K562 (cell line): ENCODE measurements around the gene SIRT7. TPM values are rescaled to one million over a fixed set of nuclear protein-coding genes. Genes with fewer than 3 reads are reported as not detected.

Experiments
- ATAC-seq: fragments of 200-7000 bp; cut with Tn5 transposase; 3 replicates; pipeline ENCODE4 v1.9.1; 2020; ENCODE audit warnings: moderate library complexity
- BruUV-seq: library from RNA; stranded (reverse); fragments of 400-500 nt; replicated peaks from 2 replicates; lab custom pipeline; 2021; lab: Mats Ljungman, UMichigan
- CTCF ChIA-PET: fragments of 300-600 bp; formaldehyde crosslinking; extraction: SDS; loops from one replicate; lab custom pipeline; 2021; ENCODE audit warnings: low intra/inter-chr PET ratio; lab: Yijun Ruan, JAX
- POLR2A ChIA-PET: fragments of 300-600, 350-650 bp; sonication (Branson Sonifier 250); formaldehyde crosslinking; extraction: SDS; loops from one replicate; lab custom pipeline; 2021; ENCODE audit warnings: antibody characterized with exemption, inconsistent platforms; lab: Yijun Ruan, JAX
- DNase-seq, 4 experiments: peaks; one replicate each; pipeline versions ENCODE4 v3.0.0 to v3.0.0-alpha.2; 2011 to 2018; ENCODE audit warnings: low spot score in 3 of 4, mixed read lengths in 3 of 4; ENCODE audit errors: extremely low read depth in 1 of 4
- FAIRE-seq: peaks from 2 replicates; lab custom pipeline; 2011; peaks lifted over from hg19 to GRCh38; lab: Jason Lieb, UNC
- H2AFZ ChIP-seq: 2 replicates; pipeline ENCODE4 v1.6.0; 2011; ENCODE audit warnings: low read depth, low read length, control low read depth, inconsistent platforms
- H3K27ac ChIP-seq: fragments of 200-600 bp; 3 replicates; pipeline ENCODE4 v1.8.0; 2011; ENCODE audit warnings: low read depth, mild to moderate bottlenecking, control low read depth, inconsistent platforms, low read length, moderate library complexity, mixed read lengths; ENCODE audit errors: extremely low read depth
- H3K27me3 ChIP-seq, 2 experiments: fragments of 300-600 bp in 1 of 2; 2 replicates in 1 of 2; 3 replicates in 1 of 2; pipeline versions ENCODE4 v1.6.0 to v1.8.0; 2011; ENCODE audit warnings: inconsistent platforms in 2 of 2, low read length in 2 of 2, mild to moderate bottlenecking in 1 of 2, mixed read lengths in 1 of 2, moderate library complexity in 1 of 2; ENCODE audit not compliant: control insufficient read depth in 2 of 2, insufficient read depth in 2 of 2
- H3K36me3 ChIP-seq: fragments of 300-600 bp; 3 replicates; pipeline ENCODE4 v1.8.0; 2011; ENCODE audit warnings: mild to moderate bottlenecking, low read length, inconsistent platforms; ENCODE audit not compliant: control insufficient read depth, insufficient read depth
- H3K4me1 ChIP-seq, 2 experiments: fragments of 200-600 bp in 1 of 2; replicated peaks in 1 of 2; 2 replicates in 1 of 2; 3 replicates in 1 of 2; pipeline versions ENCODE4 v1.5.1 to v1.8.0; 2011; ENCODE audit warnings: inconsistent platforms in 2 of 2, low read length in 2 of 2, mild to moderate bottlenecking in 1 of 2, mixed read lengths in 1 of 2, moderate library complexity in 1 of 2; ENCODE audit not compliant: control insufficient read depth in 2 of 2, insufficient read depth in 2 of 2
- H3K4me2 ChIP-seq: 2 replicates; pipeline ENCODE4 v1.6.1; 2011; ENCODE audit warnings: low read length, control low read depth, inconsistent platforms, mixed read lengths; ENCODE audit not compliant: insufficient read depth
- H3K4me3 ChIP-seq: fragments of 200-600 bp; sonication (generic), shearing (Covaris generic); 2 replicates; pipeline ENCODE4 v1.5.1; 2016; ENCODE audit warnings: control low read depth, inconsistent platforms
- H3K79me2 ChIP-seq: fragments of 200-600 bp; 3 replicates; pipeline ENCODE4 v1.8.0; 2011; ENCODE audit warnings: low read length, inconsistent platforms; ENCODE audit not compliant: control insufficient read depth, insufficient read depth
- H3K9ac ChIP-seq, 2 experiments: 2 replicates each; pipeline versions ENCODE4 v1.6.0 to v1.6.1; 2011; ENCODE audit warnings: low read depth in 2 of 2, low read length in 2 of 2, control low read depth in 1 of 2, inconsistent platforms in 1 of 2, mild to moderate bottlenecking in 1 of 2, mixed read lengths in 1 of 2; ENCODE audit not compliant: insufficient read depth in 1 of 2
- H3K9me1 ChIP-seq: one replicate; pipeline ENCODE4 v1.6.0; 2011; ENCODE audit warnings: inconsistent platforms, mild to moderate bottlenecking, low read length, moderate library complexity; ENCODE audit not compliant: control insufficient read depth, insufficient read depth
- H3K9me3 ChIP-seq: replicated peaks from 2 replicates; pipeline ENCODE4 v1.5.1; 2011; ENCODE audit warnings: low read depth, low read length, inconsistent platforms; ENCODE audit not compliant: control insufficient read depth, insufficient read depth
- H4K20me1 ChIP-seq: replicated peaks from 2 replicates; pipeline ENCODE4 v1.6.1; 2011; ENCODE audit warnings: low read length, inconsistent platforms, mixed read lengths; ENCODE audit not compliant: control insufficient read depth, insufficient read depth
- BRCA1 ChIP-seq, 2 experiments: fragments of 450-650 bp in 1 of 2; sonication (generic) in 1 of 2; formaldehyde crosslinking in 1 of 2; IDR thresholded peaks; 2 replicates each; pipeline versions ENCODE4 v1.5.0 to v1.6.1; 2017 to 2020; ENCODE audit warnings: mild to moderate bottlenecking in 1 of 2, missing genetic modification reagents in 1 of 2
- BRD4 ChIP-seq: fragments of 200-600 bp; sonication (generic); IDR thresholded peaks from 2 replicates; pipeline ENCODE4 v1.6.1; 2017; ENCODE audit warnings: inconsistent platforms
- DACH1 ChIP-seq: fragments of 450-650 bp; IDR thresholded peaks from 2 replicates; pipeline ENCODE4 v1.6.1; 2018; ENCODE audit not compliant: partially characterized antibody
- ELF1 ChIP-seq: fragments of 200-800 bp; sonication (Bioruptor generic); IDR thresholded peaks from 2 replicates; pipeline ENCODE4 v1.6.1; 2016; ENCODE audit warnings: missing genetic modification characterization, missing compliant biosample characterization
- FOSL1 ChIP-seq: fragments of 200-800 bp; sonication (Bioruptor generic); conservative IDR thresholded peaks from 2 replicates; pipeline ENCODE4 v1.6.1; 2016; ENCODE audit warnings: missing genetic modification characterization, missing compliant biosample characterization
- HDAC6 ChIP-seq: IDR thresholded peaks from 2 replicates; pipeline ENCODE4 v1.6.1; 2012; ENCODE audit warnings: low read depth, mild to moderate bottlenecking, control low read depth, inconsistent platforms, low read length, moderate library complexity
- HMGN3 ChIP-seq: IDR thresholded peaks from 2 replicates; pipeline ENCODE4 v1.6.1; 2011; ENCODE audit warnings: borderline replicate concordance, low read depth, mild to moderate bottlenecking, mixed read lengths, low read length; ENCODE audit not compliant: insufficient read length; ENCODE audit errors: extremely low read depth
- KLF13 ChIP-seq: fragments of 450-650 bp; IDR thresholded peaks from 2 replicates; pipeline ENCODE4 v1.6.1; 2016; ENCODE audit warnings: missing genetic modification characterization, low read depth, mild to moderate bottlenecking, missing compliant biosample characterization, moderate library complexity, borderline replicate concordance
- MCM7 ChIP-seq, 2 experiments: fragments of 450-650 bp; IDR thresholded peaks; 2 replicates each; pipeline ENCODE4 v1.6.1; 2016 to 2018
- MTA3 ChIP-seq: fragments of 450-650 bp; formaldehyde crosslinking; IDR thresholded peaks from 2 replicates; pipeline ENCODE4 v1.6.1; 2017; ENCODE audit warnings: mild to moderate bottlenecking, borderline replicate concordance
- NCOA2 ChIP-seq, 2 experiments: fragments of 450-650 bp; IDR thresholded peaks; 2 replicates each; pipeline ENCODE4 v1.6.1; 2018; ENCODE audit warnings: mild to moderate bottlenecking in 2 of 2, moderate library complexity in 1 of 2; ENCODE audit not compliant: partially characterized antibody in 2 of 2
- RBM25 ChIP-seq: fragments of 200-400 bp; formaldehyde crosslinking; IDR thresholded peaks from 2 replicates; pipeline ENCODE4 v1.6.1; 2018; ENCODE audit warnings: low read length, low read depth, moderate library complexity; ENCODE audit not compliant: severe bottlenecking
- RUNX1 ChIP-seq: sonication (generic); IDR thresholded peaks from 2 replicates; pipeline ENCODE4 v1.6.1; 2016; ENCODE audit warnings: antibody characterized with exemption, low read depth
- SMAD3 ChIP-seq: fragments of 450-650 bp; formaldehyde crosslinking; conservative IDR thresholded peaks from 2 replicates; pipeline ENCODE4 v1.4.0; 2020; ENCODE audit warnings: mild to moderate bottlenecking
- SMARCE1 ChIP-seq: fragments of 450-650 bp; IDR thresholded peaks from 2 replicates; pipeline ENCODE4 v1.7.1; 2016; ENCODE audit warnings: mild to moderate bottlenecking
- SP1 ChIP-seq: sonication (generic); formaldehyde crosslinking; IDR thresholded peaks from 2 replicates; pipeline ENCODE4 v1.8.1; 2022; ENCODE audit warnings: mild to moderate bottlenecking, missing genetic modification reagents
- SUPT5H ChIP-seq: fragments of 450-650 bp; IDR thresholded peaks from 2 replicates; pipeline ENCODE4 v1.6.1; 2016
- TAF7 ChIP-seq: fragments of 450-650 bp; IDR thresholded peaks from 2 replicates; pipeline ENCODE4 v1.6.1; 2016; ENCODE audit warnings: missing genetic modification characterization, missing compliant biosample characterization
- TCF3 ChIP-seq: sonication (generic); formaldehyde crosslinking; IDR thresholded peaks from 2 replicates; pipeline ENCODE4 v1.4.0; 2020; ENCODE audit warnings: mild to moderate bottlenecking, missing genetic modification reagents
- TRIM24 ChIP-seq, 2 experiments: fragments of 450-650 bp; IDR thresholded peaks; 2 replicates each; pipeline ENCODE4 v1.6.1; 2016
- ZEB2 ChIP-seq: fragments of 450-650 bp; IDR thresholded peaks from 2 replicates; pipeline ENCODE4 v1.6.1; 2016
- ZNF224 ChIP-seq: sonication (generic); formaldehyde crosslinking; IDR thresholded peaks from 2 replicates; pipeline ENCODE4 v1.8.0; 2022; ENCODE audit warnings: mild to moderate bottlenecking, missing genetic modification reagents
- ZNF584 ChIP-seq: fragments of 200-800 bp; sonication (Bioruptor generic); IDR thresholded peaks from 2 replicates; pipeline ENCODE4 v1.6.1; 2016; ENCODE audit warnings: low read depth, mild to moderate bottlenecking, missing genetic modification characterization, missing compliant biosample characterization
- ZNF696 ChIP-seq: fragments of 250-450 bp; sonication (Bioruptor Pico); conservative IDR thresholded peaks from 2 replicates; pipeline ENCODE4 v1.4.0; 2020; ENCODE audit warnings: mild to moderate bottlenecking, moderate library complexity
- WGBS: fragments of 100-300 bp; shearing (Covaris generic); methylation state at CpG from one replicate; pipeline ENCODE4 v1.1.6; 2016; ENCODE audit warnings: low coverage, mixed read lengths; ENCODE audit not compliant: insufficient coverage; ENCODE audit errors: missing lambda C conversion rate; 5-methylcytosine and 5-hydroxymethylcytosine counted together
- in situ Hi-C: fragments of 300-500 bp; cut with MboI; formaldehyde crosslinking; loops from 4 replicates; pipeline ENCODE4 v1.15.0; 2018; ENCODE audit warnings: inconsistent platforms, mixed read lengths
- intact Hi-C: fragments of 100-400 bp; cut with micrococcal nuclease; formaldehyde crosslinking; loops from 2 replicates; pipeline ENCODE4 v1.14.2; 2022
- polyA plus RNA-seq, 8 experiments: library from polyadenylated mRNA; depleted of rRNA in 4 of 8; stranded (reverse) in 5 of 8; unstranded in 3 of 8; fragments of >200 nt; fragmentation: Nextera tagmentation in 2 of 8; fragmentation: Illumina TruSeq in 1 of 8; extraction: Ambion mirVana in 2 of 8; extraction: Trizol in 1 of 8; gene quantifications; 2 replicates each; pipeline versions ENCODE4 v1.2.1 to v1.2.3, GENCODE V29; 2011 to 2014; ENCODE audit warnings: inconsistent platforms in 1 of 8, missing spikeins in 1 of 8
- total RNA-seq, 7 experiments: library from RNA; depleted of rRNA in 6 of 7; stranded (reverse); fragments of >200 nt in 6 of 7; fragmentation: Illumina TruSeq in 2 of 7; extraction: Trizol in 2 of 7; gene quantifications; 2 replicates each; pipeline versions ENCODE4 v1.2.1 to v1.2.3, GENCODE V29; 2011 to 2021; ENCODE audit warnings: low replicate concordance in 1 of 7
- TF ChIP-seq, protein P1 (sequence below): fragments of 450-650 bp; IDR thresholded peaks from 2 replicates; pipeline ENCODE4 v1.6.1; 2014; ENCODE audit warnings: low read depth, mild to moderate bottlenecking, moderate library complexity, borderline replicate concordance

Gene SIRT7
- total and polyA plus RNA-seq, 9 of the 15 experiments (the other 6 are each of a cell fraction or from before 2014, with no cell fraction given): 1.6 to 54.8 (median 20.3) TPM

DNA sequence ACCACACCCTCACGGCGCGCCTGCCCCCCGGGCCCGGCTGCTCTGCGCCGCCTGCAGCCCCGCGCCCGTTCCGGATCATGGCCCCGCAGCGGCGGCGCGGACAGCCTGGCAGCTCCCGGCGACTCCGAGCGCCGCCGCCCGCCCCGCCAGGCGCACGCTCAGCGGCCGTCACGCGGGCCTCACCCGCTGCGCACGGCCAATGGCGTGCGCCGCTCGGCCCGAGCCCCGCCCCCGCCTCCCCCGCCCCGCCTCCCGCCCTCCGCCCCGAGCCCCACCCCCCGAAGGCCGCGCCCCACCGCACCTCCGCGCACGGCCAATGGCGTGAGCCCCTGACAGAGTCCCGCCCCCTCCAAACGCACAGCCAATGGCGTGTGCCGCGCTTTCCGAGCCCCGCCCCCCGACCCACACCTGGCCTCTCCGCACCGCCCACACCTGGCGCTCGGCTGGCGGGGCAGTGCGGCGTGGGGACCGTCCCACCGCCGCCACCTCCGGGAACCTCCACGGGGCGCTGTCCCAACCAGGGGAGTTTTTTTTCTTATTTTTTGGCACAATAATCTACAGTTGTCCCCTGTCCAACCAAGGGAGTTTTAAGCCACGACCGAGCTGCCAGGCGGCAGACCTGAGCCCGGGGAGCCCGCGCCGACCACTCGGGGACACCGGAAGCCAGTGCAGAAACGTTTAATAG, 6.6 kb downstream of the SIRT7 start, which contains the start of gene PCYT2:
TSS of gene PCYT2 (minus strand) at position 123 of the 685 bp plus-strand sequence. CDS start at position 79, 44 bp downstream.
- BruUV-seq: no TSS peak
- Histone ChIP-seq H4K20me1 (peaks cover 14% of the 10 kb centered on the region), H3K9me3 (no peaks in the 10 kb centered on the region), H3K4me3 (peak within 1 kb of the TSS; percentile 93), H3K79me2 (peaks cover 32% of the 10 kb centered on the region), H3K36me3 (peaks cover 82% of the 10 kb centered on the region; the same call in 2 of the 3 replicates), H3K9ac (peak within 1 kb of the TSS; percentile 61 to 99), H3K27ac (peak within 1 kb of the TSS; percentile 78), H3K9me1 (peaks cover 6% of the 10 kb centered on the region), H2AFZ (no peak within 1 kb of the TSS), H3K27me3 (no peaks in the 10 kb centered on the region), H3K4me1 (peaks cover 34 to 90% of the 10 kb centered on the region in 2 experiments), H3K4me2 (peak within 1 kb of the TSS; percentile 82)
- FAIRE-seq: peak; percentile 37
- peak; percentile 92 to 99 (median 97) for DNase-seq
- 14% methylated on average over 32 of the region's 84 CpGs for WGBS
- in situ Hi-C loops (no loop called here), intact Hi-C loops (no loop called here)
- ATAC-seq: peak; percentile 95
- ChIA-PET POLR2A (interaction anchor here (0.6 to 5.4 kb wide), 8 partner anchors 9 to 111 kb away, joined by 3 to 46 read pairs (median 3); partner anchors contain the start of genes CENPX and NPB), CTCF (interaction anchor here (0.6 kb wide), 1 partner anchor 279 kb away, joined by 3 read pairs; no protein-coding TSS in a partner anchor)
- TF ChIP-seq TRIM24 (IDR thresholded peaks at IDR 0.05): no peak
- no peak for TF ChIP-seq RBM25
- TF ChIP-seq ZNF584: no peak
- peak; percentile 18 for TF ChIP-seq DACH1
- no peak for TF ChIP-seq SMAD3 (CRISPR knock-in tag)
- no peak for TF ChIP-seq RUNX1
- TF ChIP-seq FOSL1 (tag): no peak
- peak; percentile 73 for TF ChIP-seq ZEB2
- no peak for TF ChIP-seq BRCA1 (IDR thresholded peaks at IDR 0.05)
- no peak for TF ChIP-seq BRCA1 (CRISPR knock-in tag; IDR thresholded peaks at IDR 0.05)
- no peak for TF ChIP-seq SMARCE1
- 0 out of 2 replicates have a peak, but pooled peaks have one; percentile 15 for TF ChIP-seq SP1 (CRISPR knock-in tag)
- TF ChIP-seq HDAC6: no peak
- peak; percentile 72 for TF ChIP-seq HMGN3
- peak; percentile 44; the same call in 1 of the 2 replicates for TF ChIP-seq SUPT5H
- no peak for TF ChIP-seq ZNF696 (CRISPR knock-in tag)
- no peak for TF ChIP-seq MCM7 (IDR thresholded peaks at IDR 0.05)
- TF ChIP-seq BRD4: no peak
- no peak for TF ChIP-seq TAF7
- TF ChIP-seq KLF13: no peak
- TF ChIP-seq, protein P1, sequence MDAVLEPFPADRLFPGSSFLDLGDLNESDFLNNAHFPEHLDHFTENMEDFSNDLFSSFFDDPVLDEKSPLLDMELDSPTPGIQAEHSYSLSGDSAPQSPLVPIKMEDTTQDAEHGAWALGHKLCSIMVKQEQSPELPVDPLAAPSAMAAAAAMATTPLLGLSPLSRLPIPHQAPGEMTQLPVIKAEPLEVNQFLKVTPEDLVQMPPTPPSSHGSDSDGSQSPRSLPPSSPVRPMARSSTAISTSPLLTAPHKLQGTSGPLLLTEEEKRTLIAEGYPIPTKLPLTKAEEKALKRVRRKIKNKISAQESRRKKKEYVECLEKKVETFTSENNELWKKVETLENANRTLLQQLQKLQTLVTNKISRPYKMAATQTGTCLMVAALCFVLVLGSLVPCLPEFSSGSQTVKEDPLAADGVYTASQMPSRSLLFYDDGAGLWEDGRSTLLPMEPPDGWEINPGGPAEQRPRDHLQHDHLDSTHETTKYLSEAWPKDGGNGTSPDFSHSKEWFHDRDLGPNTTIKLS: no peak
- no peak for TF ChIP-seq NCOA2 (IDR thresholded peaks at IDR 0.05; ENCODE audit: partially characterized antibody in 2 of 2)
- no peak for TF ChIP-seq ZNF224 (CRISPR knock-in tag)
- TF ChIP-seq ELF1 (tag): no peak
- TF ChIP-seq TCF3 (CRISPR knock-in tag): no peak
- TF ChIP-seq MTA3: no peak
